ENCODE data around the gene GAA.

The GAA gene

DNA sequence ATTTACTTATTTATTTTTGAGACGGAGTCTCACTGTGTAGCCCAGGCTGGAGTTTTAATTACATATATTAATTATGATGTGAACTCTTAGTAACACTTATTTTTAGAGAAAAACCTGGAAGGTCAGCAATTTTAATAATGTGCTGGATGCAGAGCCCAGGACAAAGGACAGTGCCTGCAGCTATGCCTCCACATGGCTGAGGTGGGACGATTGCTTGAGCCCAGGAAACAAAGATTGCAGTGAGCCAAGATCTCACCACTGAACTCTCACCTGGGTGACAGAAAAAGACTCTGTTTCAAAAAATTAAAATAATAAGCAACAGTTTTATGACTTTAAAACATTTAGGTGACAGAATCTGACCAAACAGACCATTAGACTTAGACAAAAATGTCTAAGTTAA is 57.5 kb downstream of the GAA start:
- in situ Hi-C loops (cut with HindIII; ENCODE audit: low pct_ligation_motif_present, low pct_unique_long_range_greater_than_20kb, low sequenced_read_pairs): no loop called here

DNA sequence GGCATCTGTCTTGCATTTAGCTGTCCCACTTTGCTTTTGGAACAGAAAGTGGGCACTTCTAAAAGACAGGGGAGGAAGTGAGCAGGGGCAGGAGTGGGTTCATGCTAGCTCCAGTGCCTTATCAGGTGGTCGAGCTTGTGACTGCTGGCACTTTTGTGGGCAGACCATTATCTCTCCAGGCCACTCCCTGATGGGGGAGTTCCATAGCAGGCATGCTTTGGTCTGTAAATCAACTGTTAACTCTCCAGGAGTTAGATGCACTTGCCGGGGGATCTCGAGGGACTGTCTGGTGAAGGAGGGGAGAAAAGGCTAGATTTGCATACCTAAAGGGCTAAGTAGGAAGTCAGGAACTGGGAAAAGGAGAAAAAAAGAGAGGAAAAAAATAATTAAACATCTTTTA is 59.2 kb downstream of the GAA start:
- no peak for DNase-seq
- in situ Hi-C loops (cut with HindIII; ENCODE audit: low pct_ligation_motif_present, low pct_unique_long_range_greater_than_20kb, low sequenced_read_pairs): no loop called here

More for the DNA sequence above, 57.5 kb downstream of the GAA start:
- DNase-seq: no peak

DNA sequence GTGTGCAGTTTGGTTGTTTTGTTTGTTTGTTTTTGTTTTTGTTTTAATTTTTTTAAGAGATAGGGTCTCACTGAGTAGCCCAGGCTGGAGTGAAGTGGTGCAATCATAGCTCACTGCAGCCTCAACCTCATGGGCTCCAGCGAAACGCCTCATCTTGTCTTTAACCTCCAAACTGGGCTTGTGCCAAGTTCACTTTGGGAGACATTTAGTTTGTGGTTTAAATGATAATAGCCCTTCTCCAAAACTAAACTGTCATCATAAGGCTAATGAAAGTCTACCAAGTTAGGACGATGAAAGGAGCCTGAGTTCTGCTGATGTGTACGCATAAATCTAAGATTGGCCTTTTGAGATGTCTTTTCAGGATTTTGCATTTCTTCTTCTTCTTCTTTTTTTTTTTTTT is 62.0 kb downstream of the GAA start:
- in situ Hi-C loops (cut with HindIII; ENCODE audit: low pct_ligation_motif_present, low pct_unique_long_range_greater_than_20kb, low sequenced_read_pairs): no loop called here
- no peak for DNase-seq

DNA sequence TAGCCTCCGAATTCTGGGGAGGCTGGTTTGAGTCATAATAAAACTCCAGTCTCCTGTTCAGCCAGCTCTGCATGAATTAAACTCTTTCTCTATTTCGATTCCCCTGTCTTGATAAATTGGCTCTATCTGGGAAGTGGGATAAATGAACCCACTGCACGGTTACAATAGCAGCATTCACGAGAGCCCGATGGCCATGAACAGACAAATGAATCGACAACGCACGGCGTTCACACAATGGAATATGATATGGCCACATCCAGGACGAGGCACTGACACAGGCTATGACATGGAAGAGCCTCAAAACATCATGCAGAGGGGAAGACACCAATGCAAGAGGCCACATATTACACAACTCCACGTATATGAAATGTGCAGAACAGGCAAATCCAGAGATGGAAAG is 62.8 kb downstream of the GAA start:
- DNase-seq: no peak
- in situ Hi-C loops (cut with HindIII; ENCODE audit: low pct_ligation_motif_present, low pct_unique_long_range_greater_than_20kb, low sequenced_read_pairs): no loop called here

DNA sequence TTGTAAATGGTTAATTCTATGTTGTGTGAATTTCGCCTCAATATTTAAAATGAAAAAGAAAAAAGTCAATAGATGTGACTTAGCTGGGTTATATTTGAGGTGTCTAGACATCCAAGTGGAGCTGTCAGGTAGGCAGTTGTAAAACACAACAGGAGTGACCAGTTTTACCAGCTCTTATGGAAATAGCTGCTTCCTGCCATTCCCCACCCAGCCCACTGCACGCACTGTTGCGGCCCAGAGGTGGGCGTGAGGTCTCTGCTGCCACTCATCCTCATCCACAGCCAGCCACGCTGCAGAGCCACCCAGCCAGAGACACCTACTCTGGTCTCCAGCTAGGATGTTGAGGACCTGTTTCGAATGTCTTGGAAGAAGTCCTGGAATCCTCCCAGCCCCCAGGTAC is 65.1 kb downstream of the GAA start:
- DNase-seq: no peak
- in situ Hi-C loops (cut with HindIII; ENCODE audit: low pct_ligation_motif_present, low pct_unique_long_range_greater_than_20kb, low sequenced_read_pairs): no loop called here

DNA sequence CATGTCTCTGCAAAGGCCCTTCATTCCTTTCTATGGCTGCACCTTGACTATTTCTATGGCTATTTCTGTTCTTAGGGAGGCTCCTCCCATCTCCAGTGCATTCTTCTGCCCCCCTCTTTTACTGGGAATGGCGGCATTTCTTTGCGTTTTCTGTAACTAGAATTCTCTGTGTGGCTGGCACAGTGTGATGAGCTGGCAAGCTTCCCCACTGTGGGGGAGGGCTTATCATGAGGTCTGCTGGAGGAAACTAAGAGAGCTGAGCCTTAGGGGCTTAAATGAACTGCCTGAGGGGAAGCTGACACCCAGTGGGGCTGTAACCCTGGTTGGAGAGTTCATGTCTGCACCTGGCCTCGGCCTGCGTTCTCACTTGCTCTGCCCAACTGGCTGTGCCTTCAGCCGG is 67.0 kb downstream of the GAA start:
- in situ Hi-C loops (cut with HindIII; ENCODE audit: low pct_ligation_motif_present, low pct_unique_long_range_greater_than_20kb, low sequenced_read_pairs): no loop called here
- no peak for DNase-seq

DNA sequence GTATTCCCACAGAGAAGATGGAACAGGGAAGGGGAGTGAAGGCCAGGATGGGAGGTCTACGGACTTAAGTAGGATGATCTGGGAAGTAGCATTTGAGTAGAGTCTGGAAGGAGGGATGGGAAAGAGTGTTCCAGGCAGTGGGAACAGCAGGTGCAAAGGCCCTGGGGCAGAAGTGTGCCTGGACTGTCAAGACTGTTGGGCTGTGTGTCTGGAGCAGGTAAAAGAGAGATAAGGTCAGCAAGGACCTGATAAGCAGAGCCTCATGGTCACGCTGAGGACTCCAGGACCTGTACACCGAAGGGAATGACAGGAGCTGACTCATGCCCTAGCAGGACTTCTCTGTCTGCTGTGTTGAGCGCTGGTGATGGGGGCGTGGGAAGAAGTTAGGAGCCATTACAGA is 67.7 kb downstream of the GAA start:
- in situ Hi-C loops (cut with HindIII; ENCODE audit: low pct_ligation_motif_present, low pct_unique_long_range_greater_than_20kb, low sequenced_read_pairs): no loop called here
- DNase-seq: no peak

All from ACHN (cell line).